HG03354 (cell line): ENCODE measurements around the gene MAF.

Source experiments
- ATAC-seq: cut with Tn5 transposase; IDR thresholded peaks from one replicate; pipeline ENCODE4 v1.9.1; 2021; ENCODE audit warnings: mild to moderate bottlenecking; ENCODE audit not compliant: unreplicated experiment, poor library complexity, severe bottlenecking

Gene MAF

GRCh38 chr16:79600638-79601091, at the start of gene MAF:
Gene MAF, minus strand, starts transcription at chr16:79600737. Its CDS starts 835 bp downstream, at chr16:79599902.
- peak; percentile 49 for ATAC-seq

GRCh38 chr16:79648826-79649225, 48.3 kb upstream of the MAF start:
- no peak for ATAC-seq

DNA sequence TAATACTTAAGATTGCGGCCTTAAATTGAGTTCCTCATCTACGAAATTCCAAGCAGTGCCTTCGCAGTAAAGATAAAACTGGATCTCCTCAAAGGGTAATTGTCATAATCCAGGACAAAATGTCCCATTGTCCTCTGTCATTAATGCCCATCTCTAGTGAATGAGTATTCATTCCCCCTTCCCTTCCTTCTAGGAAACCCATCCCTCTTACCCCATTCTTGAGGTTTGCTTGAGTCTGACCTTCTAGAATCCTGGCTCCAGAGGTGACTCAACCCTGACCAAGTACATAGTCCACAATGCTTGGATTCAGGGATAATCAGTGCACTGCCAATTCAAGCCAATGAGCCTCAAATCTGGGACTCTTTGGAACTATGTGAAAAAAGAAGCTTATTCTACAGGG, 47.0 kb upstream of the MAF start:
- no peak for ATAC-seq

- ATAC-seq: no peak
Measured at GRCh38 chr16:79645701-79646100, 45.2 kb upstream of the MAF start.

DNA sequence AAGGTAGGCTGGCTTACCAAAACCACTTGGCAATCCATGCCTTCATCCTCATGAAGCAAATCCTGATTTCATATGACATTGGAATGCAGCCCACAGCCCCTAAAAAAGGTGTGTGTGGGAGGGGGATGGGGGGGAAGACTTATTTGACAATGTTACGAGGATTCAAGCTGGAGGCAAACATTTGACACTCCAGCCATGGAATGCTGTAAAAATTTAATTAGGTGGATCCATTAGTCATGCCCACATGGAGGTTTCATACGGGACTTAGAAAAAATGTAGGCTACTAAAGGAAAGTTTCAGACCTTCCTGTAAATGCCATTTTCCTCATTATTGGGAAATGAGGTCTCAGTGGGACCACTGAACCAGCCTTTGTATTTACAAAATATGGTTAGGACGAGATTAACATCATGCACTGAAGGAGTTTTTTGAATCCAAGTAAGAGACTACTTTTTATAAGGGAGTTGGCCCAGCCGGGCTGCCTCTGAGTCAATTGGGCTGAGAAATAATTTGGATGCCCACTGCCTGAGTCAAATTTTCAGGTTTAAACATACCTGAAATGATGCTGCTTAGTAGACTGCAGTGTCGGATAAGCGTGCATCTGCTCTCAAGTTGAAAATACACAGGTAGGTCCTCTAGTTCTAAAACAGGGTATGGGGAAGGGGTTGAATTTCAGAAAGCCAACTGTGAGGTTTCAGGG, 44.6 kb upstream of the MAF start:
- no peak for ATAC-seq

GRCh38 chr16:79642652-79643051, 42.1 kb upstream of the MAF start:
- no peak for ATAC-seq

GRCh38 chr16:79640513-79641360, 40.2 kb upstream of the MAF start:
- no peak for ATAC-seq

DNA sequence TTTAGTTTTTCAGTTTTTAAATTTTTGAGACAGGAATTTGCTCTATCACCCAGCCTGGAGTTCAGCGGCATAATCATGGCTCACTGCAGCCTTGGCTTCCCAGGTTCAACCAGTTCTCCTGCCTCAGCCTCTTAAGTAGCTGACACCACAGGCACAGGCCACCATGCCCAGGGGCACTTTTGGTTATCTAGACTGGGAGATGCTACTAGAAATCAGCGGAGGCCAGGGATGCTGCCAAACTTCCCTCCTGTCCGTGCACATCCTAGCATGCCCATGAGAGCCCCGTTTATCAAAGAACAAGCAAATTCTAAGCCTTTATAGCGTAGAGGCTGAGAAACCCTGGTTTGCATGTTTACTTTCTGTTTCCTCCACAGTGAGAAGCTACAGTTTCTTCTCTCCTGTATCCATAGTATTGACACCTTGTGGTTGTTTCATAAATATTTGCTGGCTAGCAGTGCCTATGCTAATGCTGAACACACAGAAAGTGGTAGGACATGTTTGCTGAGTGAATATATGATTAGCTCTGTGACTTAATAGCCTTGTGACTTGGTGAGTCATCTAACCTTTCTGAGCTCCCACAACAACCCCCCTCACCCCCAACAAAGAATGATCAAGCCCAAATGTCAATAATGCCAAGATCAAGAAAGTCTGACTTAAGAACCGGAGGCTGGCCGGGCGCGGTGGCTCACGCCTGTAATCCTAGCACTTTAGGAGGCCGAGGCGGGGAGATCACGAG, 39.2 kb upstream of the MAF start:
- ATAC-seq: no peak

DNA sequence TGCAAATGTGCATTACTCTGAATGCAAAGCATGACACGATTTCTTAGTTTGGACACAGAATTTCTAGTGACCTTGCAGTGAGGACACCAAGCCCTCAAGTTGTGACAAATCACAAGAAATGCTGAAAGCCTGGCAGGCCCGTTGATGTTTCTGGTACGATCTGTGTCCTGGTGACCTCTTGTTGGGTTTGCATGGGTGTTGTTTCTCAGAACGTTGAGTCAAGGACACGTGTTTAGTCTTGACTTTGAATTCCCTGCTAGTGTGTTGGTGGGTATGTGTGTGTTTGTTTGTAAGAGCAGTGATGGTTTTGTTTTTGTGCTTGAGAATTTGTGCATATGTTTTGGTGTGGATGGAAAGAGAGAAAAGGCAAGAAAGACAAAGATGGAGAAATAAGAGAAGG, 37.8 kb upstream of the MAF start:
- ATAC-seq: no peak

- no peak for ATAC-seq
Measured at GRCh38 chr16:79635488-79635887, 35.0 kb upstream of the MAF start.

DNA sequence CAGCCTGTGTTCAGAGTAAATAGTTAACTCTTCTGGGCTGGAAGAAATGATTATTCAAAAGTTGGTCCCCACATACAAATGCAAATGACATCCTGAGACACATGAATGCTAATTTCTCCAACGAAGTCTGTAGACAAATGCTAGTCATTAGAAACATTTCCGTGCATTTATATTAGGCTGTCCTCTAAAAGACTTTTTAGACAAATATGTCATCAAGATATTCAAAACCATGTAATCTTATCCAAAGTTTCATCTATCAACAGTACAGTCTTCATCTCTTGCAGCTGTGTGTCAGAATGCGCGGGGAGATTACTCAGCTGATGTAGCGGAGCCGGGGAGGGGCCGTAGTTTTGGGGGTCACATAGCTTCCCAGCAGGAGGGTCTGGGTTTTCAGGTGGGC, 33.8 kb upstream of the MAF start:
- no peak for ATAC-seq

GRCh38 chr16:79632289-79632688, 31.8 kb upstream of the MAF start:
- ATAC-seq: no peak

- ATAC-seq: no peak
Measured at GRCh38 chr16:79628988-79629387, 28.5 kb upstream of the MAF start.

DNA sequence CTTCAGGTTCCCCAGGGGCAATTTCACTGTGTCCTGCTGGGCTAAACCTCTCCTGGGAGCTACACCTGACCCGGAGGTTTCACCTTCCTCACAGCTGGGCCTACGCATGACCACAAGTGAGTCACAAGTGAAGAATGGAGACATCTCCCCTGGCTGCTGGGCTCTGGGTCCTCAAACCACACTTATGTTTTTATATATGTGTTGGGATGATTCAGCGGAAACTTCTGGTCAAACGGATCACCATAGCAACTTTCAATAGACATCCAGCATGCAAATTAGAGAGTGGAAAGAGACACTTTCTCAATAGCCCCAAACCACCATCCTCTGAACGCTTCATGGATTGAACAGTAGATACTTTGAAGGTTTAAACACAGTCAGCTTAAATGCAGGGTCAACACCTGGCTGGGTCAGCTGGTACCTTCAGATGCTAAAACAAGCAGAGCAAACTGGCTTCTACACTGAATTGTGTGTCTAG, 28.0 kb upstream of the MAF start:
- ATAC-seq: peak; percentile 89

GRCh38 chr16:79627092-79627491, 26.6 kb upstream of the MAF start:
- ATAC-seq: no peak

- ATAC-seq: no peak
Measured at GRCh38 chr16:79625738-79626137, 25.2 kb upstream of the MAF start.

DNA sequence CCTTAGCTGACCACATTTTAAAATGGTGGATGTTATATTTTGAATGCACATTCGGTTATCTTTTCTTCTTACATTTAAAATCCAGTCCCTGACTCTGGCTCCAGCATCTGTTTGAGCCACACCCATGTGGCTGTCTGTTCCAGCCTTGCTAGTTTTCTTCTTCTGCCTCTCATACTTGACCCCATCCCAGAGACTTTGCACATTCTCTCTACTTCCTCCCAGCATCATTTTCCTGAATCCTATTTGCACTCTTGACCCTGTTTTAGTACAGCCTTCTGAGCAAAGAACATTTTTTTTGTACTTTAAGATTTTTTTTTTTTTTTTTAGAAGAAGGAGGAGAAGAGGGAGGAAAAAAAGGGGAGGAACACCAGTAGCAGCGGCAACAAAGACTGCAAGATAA, 23.3 kb upstream of the MAF start:
- ATAC-seq: no peak

GRCh38 chr16:79623062-79623461, 22.5 kb upstream of the MAF start:
- ATAC-seq: no peak

- ATAC-seq: no peak
Measured at GRCh38 chr16:79621027-79621426, 20.5 kb upstream of the MAF start.

DNA sequence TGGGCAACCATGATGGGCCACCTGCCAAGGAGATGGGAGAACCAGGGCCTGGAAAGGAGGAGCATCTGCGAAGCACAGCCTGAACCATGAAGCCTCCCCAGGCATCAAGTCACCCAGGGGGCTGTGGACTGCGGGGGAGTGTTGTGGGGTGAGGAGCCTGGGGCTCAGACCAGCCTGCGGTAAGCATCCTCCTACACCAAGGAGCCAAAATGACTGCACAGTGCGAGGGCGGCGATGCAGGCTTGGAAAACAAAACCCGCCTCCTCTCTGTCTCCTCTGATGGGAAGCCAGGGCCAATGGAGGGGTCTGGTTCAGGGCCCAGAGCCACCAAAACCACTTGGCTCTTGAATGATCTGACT, 18.1 kb upstream of the MAF start:
- ATAC-seq: no peak
